Mucosa of gallbladder (tissue), 1 donor: ENCODE results near the gene MNS1. TPM values are rescaled to one million over a fixed set of nuclear protein-coding genes. Genes with fewer than 3 reads are reported as not detected.
"Not testable (repeated sequence)": the region's sequence is repeated elsewhere in the genome, so short reads cannot be mapped to it uniquely, and the experiment has no call there.

Experiments used
- DNase-seq: peaks from one replicate; pipeline ENCODE4 v3.0.0-alpha.2; 2020; ENCODE audit warnings: low spot score
- total RNA-seq: library from RNA; stranded (reverse); gene quantifications from one replicate; pipeline ENCODE4 v1.2.1, GENCODE V29; 2021
- donor health status: DM: no; HTN: no; CAD: no.

Gene MNS1
- total RNA-seq, 1 donor from 2014 or later, result 2.2 TPM

GRCh38 chr15:56445746-56446145 lies 19.2 kb downstream of the MNS1 start:
- DNase-seq, result no peak

DNA sequence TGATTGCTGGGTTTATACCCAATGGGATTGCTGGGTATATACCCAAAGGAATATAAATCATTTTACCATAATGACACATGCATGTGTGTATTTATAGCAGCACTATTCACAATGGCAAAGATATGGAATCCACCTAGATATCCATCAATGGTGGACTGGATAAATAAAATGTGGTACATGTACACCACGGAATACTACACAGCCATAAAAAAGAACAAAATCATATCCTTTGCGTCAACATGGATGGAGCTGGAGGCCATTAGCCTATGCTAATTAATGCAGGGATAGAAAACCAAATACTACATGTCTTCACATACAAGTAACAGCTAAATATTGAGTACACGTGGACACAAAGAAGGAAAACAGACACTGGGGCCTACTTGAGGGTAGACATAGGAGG lies 22.6 kb downstream of the MNS1 start:
- DNase-seq, result no peak

DNA sequence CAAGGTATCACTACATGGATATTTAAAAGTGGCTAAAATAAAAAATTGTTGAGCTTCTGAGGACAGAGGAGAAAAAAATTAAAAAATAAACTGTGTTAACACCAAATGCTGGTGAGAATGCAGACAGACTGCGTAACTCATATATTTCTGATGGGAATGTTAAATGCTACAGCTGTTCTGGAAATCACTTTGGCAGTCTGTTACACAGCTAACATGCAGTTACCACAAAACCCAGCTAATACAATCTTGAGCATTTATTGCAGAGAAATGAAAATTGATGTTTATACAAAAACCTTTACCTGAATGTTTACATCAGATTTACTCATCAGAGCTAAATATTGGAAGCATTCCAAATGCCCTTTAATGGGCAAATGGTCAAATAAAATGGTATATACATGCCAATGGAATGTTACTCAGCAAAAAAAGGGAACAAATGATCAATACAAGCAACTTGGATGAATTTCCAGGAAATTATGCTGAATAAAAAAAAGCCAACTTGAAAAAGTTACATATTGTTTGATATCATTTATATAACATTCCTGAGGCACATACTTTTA lies 24.6 kb downstream of the MNS1 start:
- DNase-seq, result no peak

DNA sequence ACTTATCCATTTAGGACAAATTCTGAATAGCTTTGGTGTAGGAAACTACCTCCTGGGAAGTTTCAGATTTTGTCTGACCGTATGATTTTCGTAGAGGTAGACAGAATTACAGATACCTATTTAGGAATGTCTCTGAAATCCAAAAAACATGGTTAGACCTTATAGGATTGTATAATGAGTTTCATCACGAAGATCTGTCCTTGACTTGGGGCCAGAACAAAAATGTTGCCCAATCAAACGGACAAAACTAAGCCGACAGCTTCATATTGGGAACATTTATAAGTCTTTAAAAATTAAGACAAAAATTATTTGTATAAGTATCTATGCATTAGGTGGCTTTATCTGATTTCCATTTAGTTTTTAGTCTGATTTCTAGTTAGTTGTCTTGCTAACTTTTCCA lies 32.6 kb downstream of the MNS1 start:
- DNase-seq, result no peak

GRCh38 chr15:56428821-56429458 lies 36.0 kb downstream of the MNS1 start:
- DNase-seq, result no peak

DNA sequence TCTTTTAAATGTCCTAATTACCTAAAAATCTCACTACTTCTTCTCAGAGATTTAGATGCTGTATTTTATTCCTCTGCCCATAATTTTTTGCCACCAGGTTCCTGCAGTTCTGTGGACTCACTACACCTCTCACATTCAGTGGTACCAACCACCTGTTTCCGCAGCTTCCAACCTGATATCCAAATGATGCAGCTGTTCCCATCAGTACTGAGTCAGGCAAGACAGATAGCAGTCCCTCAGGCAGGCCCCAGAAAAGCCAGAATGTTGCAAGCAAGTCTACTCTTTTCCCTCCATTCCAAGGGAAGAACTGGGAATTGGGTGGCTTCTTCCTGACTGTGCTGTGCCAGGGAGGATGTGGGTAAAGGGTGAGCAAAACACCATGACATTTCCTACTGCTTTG lies 39.0 kb downstream of the MNS1 start:
- no peak for DNase-seq

GRCh38 chr15:56425276-56425675 lies 39.7 kb downstream of the MNS1 start:
- no peak for DNase-seq

DNA sequence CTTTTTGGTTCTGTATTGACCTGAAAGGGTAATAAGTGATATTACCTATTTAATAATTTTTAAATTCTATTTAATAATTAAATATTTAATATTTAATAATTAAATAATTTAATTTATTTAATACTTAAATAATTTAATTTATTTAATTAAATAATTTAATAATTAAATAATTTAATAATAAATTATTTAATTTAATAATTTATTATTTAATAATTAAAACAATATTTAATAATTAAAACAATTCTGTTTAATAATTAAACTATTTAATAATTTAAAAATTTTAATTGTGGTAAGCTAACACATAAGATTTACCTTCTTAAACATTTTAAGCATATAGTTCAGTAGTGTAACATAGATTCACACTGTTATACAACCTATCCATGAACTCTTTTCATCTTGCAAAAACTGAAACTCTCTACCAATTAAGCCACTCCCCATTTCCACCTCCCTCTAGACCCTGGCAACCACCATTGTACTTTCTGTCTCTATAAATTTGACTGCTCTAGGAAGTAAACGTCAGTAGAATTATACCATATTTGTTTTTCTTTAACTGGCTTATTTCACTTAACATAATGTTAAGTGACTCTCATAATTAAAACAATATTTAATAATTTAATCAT lies 51.7 kb downstream of the MNS1 start:
- not testable (repeated sequence) for DNase-seq

- no peak for DNase-seq
Observed at GRCh38 chr15:56411122-56411749, 53.7 kb downstream of the MNS1 start.

DNA sequence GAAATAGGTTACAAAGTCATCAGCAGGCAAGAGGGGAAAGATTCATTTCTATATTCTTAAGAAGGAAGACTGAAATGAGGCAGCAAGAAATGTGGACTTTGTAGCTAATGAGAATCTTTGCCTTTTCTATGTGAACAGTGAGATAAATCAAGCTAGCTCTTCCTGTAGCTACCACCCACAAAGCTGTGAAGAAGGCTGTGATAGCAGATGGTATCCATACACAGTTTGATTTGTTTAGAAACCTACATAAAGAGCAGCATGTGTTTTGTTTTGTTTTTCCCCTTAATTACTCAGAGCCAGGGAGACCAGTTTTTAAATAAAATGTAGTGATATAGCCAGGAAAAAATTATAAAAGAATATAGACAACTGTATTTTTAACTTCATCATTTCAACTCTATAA lies 54.2 kb downstream of the MNS1 start:
- DNase-seq, result no peak

GRCh38 chr15:56399209-56399608 lies 65.7 kb downstream of the MNS1 start:
- not testable (repeated sequence) for DNase-seq

GRCh38 chr15:56397325-56397724 lies 67.6 kb downstream of the MNS1 start:
- DNase-seq, result not testable (repeated sequence)

- DNase-seq, result no peak
Observed at GRCh38 chr15:56394909-56395308, 70.0 kb downstream of the MNS1 start.

DNA sequence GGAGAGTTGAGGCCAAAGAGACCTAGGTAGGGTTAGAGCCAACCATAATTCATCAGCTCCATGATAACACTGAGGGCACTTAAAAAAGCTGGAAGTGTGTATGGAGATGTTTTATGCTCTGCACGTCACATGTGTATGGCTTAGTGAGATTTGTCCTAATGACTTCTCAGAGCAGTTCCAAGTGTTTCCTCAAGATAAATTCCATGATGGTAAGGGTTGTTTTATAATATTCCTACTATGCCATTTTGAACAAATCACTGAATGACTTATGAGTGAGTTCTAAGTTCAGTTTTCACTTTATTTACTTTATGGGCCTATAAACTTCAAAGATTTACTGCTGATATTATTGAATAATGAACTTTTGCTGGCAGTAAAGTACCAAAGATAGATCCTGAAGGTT lies 71.7 kb downstream of the MNS1 start:
- no peak for DNase-seq

GRCh38 chr15:56390739-56391267 lies 74.1 kb downstream of the MNS1 start:
- no peak for DNase-seq

- DNase-seq, result no peak
Observed at GRCh38 chr15:56385908-56386307, 79.0 kb downstream of the MNS1 start.

DNA sequence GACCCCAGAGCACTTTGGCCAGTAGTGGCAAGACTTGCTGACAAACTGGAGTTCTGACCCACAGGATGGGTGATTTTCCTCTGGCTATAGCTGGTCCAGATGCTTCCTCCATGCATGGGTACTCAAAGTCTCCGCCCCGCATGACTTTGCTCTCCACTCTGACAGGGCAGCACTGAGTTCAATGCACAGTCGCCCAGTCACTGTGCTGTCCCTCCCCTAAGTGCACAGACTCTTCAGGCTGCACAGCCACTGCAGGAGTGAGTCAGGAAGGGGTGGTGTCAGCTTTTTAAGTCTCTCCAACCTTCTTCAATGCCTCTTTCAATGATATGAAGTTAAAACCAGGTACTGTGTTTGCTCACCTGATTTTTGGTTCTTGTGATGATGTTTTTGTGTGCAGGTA lies 81.9 kb downstream of the MNS1 start:
- no peak for DNase-seq

Other genes starting within 250 kb of the MNS1 start
- 15.9 TPM for gene RFX7, start 221.3 kb downstream of the MNS1 start, total RNA-seq
- gene TEX9, start 99.7 kb downstream of the MNS1 start, total RNA-seq, result 12.8 TPM